ENCODE measurements around the gene STXBP5. TPM values are rescaled to one million over a fixed set of nuclear protein-coding genes. Genes with fewer than 3 reads are reported as not detected.

STXBP5 gene
- total and polyA plus RNA-seq, 9 of the 15 experiments (the other 6 are each of a cell fraction or from before 2014, with no cell fraction given): 23.3 to 172 (median 71.5) TPM

GRCh38 chr6:147205690-147206600, 1.7 kb downstream of the STXBP5 start (continued):
- TF ChIP-seq ZHX1 (conservative IDR thresholded peaks at IDR 0.05; ENCODE audit: low read length) (no peak), VEZF1 (CRISPR knock-in tag; IDR thresholded peaks at IDR 0.05) (peak; percentile 28; the same call in 1 of the 2 replicates), RHOXF2B (CRISPR knock-in tag; conservative IDR thresholded peaks at IDR 0.05) (no peak), GTF2A2 (tag; IDR thresholded peaks at IDR 0.05) (no peak), ZFP1 (CRISPR knock-in tag; IDR thresholded peaks at IDR 0.05) (no peak), NCOA2 (IDR thresholded peaks at IDR 0.05; ENCODE audit: partially characterized antibody in 2 of 2) (no peak), CREB1 (IDR thresholded peaks at IDR 0.05) (no peak; the same call in 1 of the 2 replicates), CREB1 (CRISPR knock-in tag; IDR thresholded peaks at IDR 0.05) (no peak), ZNF398 (CRISPR knock-in tag; IDR thresholded peaks at IDR 0.05) (no peak), MTA1 (IDR thresholded peaks at IDR 0.05; ENCODE audit: borderline replicate concordance) (no peak), NFATC3 (IDR thresholded peaks at IDR 0.05) (0 out of 2 replicates have a peak, but pooled peaks have one; percentile 50), ZNF280A (IDR thresholded peaks at IDR 0.05; ENCODE audit: low read depth, partially characterized antibody) (no peak), TCF7L2 (IDR thresholded peaks at IDR 0.05; ENCODE audit: low read depth, low read length) (no peak), SMARCA5 (IDR thresholded peaks at IDR 0.05) (no peak), MYNN (IDR thresholded peaks at IDR 0.05) (no peak), MYNN (CRISPR knock-in tag; IDR thresholded peaks at IDR 0.05) (no peak), EWSR1 (IDR thresholded peaks at IDR 0.05; ENCODE audit: borderline replicate concordance, low read depth, partially characterized antibody) (no peak), MBD1 (CRISPR knock-in tag; IDR thresholded peaks at IDR 0.05) (0 out of 2 replicates have a peak, but pooled peaks have one; percentile 50), XRCC4 (IDR thresholded peaks at IDR 0.05; ENCODE audit: extremely low read depth, insufficient read depth, insufficient read length) (no peak)

Measured in K562 (cell line).